NCI-H2171 (cell line): Measurements from ENCODE around the gene STEEP1.
"Not testable (repeated sequence)": the region's sequence is repeated elsewhere in the genome, so short reads cannot be mapped to it uniquely, and the experiment has no call there.

ENCODE experiments used
- DNase-seq: peaks from one replicate; lab custom pipeline; 2025; lab: John Stamatoyannopoulos, UW

Gene STEEP1

DNA sequence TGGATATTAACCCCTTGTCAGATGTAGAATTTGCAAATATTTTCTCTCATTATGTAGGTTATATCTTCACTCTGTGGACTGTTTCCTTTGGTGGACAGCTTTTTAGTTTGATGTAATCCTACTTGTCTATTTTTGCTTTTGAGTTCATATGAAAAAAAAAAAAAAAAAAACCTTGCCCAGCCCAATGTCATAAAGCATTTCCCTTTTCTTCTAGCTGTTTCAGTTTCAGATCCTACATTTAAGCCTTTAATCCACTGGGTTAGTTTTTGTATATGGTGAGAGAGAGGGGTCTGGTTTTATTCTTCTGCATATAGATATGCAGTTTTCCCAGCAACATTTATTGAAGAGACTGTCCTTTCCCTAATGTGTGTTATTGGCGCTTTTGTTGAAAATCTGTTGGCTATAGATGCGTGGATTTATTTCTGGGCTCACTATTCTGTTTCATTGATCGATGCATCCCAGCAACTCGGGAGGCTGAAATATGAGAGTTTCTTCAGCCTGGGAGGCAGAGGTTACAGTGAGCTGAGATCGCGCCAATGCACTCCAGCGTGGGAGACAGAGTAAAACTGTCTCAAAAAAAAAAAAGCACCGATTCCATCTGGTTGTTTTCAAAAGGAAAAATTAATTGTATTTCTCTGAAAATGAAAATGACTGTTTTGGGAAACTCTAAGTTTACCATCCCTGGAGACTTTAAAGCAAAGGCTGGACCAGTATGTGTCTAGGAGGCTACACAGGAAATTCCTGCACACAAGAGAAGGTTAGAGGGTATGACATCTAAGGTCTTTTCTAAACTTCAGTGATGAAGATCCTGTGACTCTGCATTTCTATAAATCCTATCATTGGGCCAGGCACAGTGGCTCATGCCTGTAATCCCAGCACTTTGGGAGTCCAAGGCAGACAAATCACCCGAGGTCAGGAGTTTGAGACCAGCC is 35.6 kb downstream of the STEEP1 start:
- no peak for DNase-seq

DNA sequence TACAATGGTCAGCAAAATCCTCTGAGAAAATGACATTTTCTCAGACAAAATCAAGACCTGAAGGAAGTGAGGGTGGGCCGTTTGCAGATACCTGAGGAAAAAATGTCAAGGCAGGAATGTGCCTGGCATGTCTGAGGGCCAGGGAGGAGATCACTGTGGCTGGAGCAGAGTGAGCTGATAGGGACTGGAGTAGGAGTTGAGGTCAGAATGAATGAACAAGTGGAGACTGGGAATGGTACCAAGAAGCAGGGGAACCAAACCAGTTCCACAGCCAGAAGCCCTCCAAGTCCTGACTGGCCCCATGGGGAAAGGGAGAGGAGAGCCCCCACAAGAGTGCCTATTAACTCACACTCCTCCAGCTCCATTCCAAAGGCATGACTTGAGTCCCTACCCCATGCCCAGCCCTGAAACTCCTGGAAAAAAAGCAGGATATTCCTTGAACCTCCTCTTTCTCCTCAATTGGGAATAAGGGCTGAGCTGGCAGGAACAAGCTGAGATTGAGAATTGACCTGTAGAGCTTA is 41.5 kb downstream of the STEEP1 start:
- DNase-seq, result no peak

DNA sequence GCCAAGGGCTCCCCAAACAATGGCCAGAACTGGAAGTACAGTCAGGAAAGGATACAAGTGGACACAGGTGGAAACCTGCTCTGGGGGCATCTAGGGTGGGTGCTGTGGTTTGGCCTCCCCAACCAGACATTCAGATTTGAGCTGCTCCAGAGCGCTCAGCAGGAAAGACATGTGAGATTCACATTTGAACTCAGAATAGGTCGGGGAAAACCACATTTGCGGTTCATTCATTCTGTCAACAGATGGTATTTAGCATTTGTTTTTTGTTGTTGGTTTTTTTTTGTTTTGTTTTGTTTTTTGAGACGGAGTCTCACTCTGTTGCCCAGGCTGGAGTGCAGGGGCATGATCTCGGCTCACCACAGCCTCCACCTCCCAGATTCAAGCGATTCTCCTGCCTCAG is 44.0 kb downstream of the STEEP1 start:
- no peak for DNase-seq

DNA sequence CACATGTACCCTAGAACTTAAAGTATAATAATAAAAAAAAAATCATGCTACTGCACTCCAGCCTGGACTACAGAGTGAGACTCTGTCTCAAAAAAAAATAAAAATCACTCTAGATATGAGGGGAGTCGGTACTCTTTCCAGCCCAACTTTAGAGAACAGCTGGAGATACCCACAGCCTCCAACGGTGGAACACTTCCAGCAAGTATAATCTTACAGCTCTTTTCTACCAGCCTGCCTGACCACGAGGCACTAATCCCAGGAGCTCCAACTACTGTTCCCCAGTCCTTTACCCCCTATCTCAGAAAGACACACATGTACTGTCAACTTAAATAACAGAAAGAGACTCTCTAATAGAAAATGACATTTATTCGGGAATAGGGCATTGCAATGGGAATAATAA is 46.8 kb downstream of the STEEP1 start:
- DNase-seq, result no peak

DNA sequence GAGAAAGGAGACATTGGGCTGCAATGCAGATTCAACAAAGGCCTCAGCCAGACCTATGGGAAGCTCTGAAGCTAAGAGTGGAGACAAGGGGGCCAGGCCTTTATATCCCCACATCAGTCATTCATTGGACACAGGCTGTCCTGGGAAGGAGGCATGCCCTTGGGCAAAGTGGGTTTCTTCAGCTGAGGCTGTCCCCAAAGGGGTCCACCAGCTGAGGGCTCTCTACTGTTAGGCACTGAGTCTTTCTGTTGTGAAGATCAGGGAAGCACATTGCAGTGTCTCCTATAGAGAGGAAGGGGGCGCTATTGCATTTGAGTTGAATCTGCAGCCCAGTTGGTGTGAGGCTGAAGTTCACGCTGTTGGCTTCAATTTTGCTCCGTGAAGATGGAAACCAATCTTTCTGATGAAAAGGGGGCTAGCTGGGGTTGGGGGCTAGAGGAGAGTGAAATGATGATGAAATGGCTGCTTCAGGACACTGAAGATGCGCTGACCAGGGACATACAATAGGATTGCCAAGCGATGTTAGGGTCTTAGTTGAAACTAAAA is 49.0 kb downstream of the STEEP1 start:
- no peak for DNase-seq

DNA sequence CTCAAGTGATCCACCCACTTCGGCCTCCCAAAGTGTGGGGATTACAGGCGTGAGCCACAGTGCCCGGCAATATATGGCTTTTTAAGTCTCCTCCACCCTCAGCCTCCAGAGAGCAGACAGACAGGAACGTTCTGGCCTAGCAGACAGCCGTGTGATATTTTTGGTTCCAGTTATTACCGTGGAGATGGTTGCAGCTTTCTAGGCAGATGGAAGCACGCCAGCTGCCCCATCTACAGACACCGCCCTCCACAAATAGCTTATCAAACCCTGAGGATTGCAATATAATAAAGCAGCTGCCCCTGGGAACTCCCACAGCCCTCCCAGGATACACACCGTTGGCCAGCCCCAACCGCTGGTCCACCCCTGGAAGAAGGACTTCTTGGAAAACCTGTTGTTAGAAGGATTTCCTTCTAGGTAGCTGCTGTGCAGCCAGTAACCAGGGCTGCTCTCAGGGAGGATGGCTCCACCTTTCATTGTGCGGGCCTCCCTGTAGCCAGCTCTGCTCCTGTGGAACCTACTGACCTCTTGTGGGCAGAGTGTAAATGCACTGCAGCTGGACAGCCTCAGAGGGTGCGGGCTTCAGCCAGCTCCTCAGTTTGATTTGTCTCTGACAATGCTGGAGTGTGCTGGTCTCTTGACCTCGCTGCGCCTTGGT is 52.9 kb downstream of the STEEP1 start:
- DNase-seq, result peak; percentile 9

DNA sequence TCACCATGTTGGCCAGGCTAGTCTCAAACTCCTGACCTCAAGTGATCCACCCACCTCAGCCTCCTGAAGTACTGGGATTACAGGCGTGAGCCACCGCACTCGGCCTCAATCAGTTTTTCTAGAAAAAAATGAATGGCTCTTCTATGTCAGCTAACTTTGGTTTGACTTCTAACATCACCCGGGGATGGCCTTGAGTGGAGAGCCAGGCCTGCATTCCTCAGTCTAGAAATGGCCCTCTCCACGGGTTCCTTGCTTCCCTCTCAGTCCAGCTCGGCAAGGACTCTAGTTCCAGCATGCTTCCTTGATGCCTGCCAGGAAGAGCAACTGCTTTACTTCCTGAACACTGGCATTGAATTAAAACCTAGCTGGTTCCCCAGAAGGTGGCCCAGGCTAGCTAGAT is 58.0 kb downstream of the STEEP1 start:
- DNase-seq, result no peak

DNA sequence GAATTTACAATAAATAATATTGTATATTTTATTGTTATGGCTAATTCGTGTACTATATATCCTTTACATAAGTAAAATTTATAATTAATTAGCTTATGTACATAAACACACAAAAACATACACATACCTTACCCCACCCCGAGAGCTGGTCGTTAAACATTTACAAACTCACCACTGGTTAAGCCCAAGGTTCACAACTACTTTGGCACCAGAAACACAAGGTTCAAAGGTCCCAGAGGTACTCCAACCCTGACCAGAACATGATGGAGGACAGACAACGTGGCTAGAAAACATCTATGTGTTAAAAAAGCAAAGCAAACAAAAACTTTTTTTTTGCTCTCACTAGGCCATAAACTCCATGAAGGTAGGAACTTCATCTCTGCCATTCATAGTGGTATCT is 59.3 kb downstream of the STEEP1 start:
- no peak for DNase-seq

DNA sequence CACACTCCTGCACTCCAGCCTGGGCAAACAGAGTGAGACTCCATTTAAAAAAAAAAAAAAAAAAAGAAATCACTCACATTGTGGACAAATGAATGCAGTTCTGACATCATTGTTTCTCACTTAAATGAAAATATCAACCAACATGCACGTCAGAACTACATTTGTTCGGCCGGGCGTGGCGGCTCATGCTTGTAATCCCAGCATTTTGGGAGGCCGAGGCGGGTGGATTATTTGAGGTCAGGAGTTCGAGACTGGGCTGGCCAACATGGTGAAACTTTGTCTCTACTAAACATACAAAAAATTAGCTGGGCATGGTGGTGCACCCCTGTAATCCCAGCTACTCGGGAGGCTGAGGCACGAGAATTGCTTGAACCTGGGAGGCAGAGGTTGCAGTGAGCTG is 60.1 kb downstream of the STEEP1 start:
- DNase-seq, result not testable (repeated sequence)

DNA sequence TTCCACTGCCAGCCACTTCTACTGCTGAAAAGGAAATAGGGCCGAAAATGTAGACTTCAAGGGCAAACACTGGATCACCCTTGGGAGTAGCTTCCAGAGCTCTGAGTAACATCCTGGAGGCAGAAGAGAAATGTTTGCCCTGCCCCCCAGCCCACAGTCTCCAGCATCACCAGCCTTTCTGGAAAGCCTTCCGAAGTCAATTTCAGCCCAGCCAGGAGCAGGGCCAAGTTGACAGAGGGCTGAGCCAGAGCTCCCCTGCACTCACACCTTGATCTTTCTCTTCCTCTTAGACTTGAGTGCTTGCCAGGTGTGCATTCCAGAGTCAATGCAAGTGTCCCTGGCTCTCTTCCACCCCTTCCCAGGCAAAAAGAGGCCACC is 61.7 kb downstream of the STEEP1 start:
- DNase-seq, result no peak

DNA sequence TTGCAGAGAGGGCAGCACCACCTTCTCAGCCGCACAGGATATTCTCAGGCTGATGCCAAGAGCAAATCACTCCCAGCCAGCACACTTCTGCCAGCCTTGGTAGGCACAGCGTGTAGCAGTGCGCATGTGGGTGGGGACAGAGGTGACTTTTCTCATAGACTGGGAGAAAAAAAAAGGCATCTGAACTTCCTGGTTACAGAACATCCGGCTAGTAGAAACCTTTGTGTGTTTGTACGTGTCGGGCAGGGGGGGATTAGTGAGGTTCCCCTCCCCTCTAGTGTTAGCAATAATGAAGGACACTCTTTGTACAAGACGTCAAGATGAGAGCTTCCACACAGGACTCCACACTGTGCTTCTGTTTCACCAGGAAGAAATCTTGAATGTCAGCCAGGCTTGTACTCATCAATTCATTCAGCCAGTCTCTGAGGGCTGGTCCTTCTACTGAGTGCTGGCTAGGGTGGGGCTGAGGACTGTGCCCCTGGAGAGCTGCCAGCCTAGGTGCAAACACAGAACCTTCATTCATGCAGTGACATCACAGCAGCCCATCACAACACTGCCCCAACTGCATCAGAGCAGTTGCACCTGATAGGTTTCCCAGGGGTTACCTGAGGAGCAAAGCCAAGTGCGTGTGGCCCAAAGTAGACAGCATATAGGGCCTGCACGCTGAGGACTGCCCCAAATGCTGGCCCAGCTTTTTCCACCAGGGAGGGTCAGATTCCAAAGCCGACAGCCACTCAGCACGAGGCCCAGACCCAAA is 62.3 kb downstream of the STEEP1 start:
- no peak for DNase-seq

DNA sequence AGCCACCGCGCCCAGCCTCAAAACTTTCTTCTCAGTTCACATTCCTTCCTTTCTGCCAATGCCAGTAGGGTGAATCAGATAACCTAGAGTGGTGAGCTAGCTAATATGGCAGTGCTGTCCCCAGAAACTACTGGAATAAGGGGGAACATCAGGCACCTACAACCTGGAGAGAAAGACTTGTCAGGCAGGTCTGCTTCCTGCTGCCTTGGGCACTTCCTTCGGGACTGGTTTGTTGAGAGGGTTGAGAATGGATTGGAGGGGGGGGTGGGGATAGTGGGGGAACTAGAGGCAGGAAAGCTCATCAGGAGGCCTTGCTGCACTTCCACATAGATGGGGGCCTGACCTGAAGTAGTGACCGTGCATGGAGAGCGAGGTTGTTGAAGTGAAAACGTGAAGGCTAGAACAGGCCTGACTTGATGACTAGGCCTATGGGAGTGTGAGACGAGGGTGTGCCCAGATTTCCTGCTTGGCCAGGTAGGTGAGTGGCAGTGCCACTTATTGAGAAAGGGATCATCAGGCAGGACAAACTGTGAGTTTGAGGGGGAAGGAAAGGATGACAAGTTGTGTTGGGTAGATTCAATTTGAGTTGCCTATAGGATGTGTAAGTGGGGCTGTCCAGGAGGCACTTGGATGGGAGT is 63.6 kb downstream of the STEEP1 start:
- DNase-seq, result no peak

DNA sequence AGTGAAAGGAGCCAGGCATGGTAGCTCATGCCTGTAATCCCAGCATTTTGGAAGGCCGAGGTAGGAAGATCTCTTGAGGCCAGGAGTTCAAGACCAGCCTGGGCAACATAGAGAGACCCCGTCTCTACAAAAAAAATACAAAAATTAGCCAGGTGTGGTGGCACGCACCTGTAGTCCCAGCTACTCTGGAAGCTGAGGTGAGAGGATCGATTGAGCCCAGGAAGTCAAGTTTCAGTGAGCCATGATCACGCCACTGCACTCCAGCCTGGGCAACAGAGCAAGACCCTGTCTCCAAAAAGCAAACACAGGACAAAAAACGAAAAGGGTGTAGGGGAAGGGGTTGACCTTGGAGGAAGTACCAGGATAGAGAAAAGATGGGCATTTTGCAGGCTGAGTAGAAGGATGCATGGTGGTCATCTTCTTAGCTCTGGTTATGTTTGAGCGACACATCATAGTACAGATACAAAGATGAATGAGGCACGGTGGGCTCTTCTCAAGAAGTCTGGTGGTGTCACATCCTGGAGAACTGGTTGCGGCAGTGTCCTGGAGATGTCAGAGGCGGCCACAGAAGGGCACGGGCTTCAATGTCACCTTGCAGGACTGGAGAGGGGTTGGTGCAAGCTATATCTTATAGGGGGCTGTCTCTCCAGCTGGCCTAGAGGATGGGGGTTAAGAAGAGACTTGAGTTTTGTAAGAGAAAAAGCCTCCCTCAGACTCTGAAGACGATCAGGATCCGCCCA is 65.0 kb downstream of the STEEP1 start:
- no peak for DNase-seq

DNA sequence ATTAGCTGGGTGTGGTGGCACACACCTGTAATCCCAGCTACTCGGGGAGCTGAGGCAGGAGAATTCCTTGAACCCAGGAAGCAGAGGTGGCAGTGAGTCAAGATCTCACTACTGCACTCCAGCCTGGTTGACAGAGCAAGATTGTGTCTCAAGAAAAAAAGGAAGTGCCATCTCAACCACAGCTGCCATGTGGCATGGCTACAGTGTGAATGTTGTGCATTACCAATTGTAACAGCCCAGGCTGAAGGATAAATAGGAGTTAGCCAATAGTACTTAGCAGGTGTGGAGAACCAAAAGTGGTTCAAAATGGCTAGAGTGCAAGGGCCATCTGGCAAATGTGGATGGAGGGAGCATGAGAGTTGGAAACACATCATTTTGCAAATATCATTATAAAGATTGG is 68.0 kb downstream of the STEEP1 start:
- no peak for DNase-seq

DNA sequence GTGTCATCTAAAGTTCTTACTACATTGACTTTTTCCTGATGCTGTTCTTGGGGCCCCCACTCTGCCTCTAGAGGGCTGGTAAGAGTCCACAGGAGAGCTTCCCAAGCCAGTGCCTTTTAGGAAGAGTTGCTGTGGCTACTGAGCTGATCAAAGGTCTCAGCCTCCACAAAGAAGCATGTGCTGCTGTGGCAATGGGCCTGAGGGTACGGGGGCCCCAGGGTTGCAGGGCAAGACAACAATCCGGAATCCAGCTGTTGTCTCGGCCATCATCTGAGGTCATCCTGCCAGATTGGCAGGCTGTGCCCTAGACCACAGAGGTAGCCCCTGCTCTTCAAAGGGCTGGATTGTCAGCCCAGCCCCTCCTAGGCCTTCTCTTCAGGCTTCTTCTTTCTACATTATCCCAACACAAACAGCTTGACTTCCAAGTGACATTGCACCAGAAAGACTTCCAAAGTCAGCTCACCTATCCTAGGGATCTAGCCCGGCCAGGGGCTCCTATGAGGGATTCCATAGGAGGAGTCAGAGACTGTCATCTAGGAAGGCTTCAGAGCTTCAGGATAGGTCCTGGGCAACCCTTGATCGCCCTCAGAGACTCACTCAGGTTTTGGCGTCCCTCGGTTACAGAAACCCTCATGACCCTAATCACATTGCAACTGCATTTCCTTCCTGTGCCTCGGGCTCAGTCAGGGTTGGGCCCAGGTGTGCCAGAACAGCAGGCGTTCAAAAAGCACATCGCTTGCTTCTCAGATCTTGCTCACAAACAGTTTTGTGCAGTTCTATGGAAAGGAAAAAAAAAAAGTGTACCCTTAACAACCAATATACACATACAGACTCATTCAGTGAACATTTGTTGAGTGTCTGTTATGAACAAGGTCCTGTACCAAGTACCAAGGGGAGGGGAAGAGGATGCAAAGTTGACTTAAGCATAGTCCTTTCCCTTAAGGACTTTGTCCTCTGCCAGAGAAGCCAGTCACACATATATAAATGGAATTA is 69.2 kb downstream of the STEEP1 start:
- no peak for DNase-seq

DNA sequence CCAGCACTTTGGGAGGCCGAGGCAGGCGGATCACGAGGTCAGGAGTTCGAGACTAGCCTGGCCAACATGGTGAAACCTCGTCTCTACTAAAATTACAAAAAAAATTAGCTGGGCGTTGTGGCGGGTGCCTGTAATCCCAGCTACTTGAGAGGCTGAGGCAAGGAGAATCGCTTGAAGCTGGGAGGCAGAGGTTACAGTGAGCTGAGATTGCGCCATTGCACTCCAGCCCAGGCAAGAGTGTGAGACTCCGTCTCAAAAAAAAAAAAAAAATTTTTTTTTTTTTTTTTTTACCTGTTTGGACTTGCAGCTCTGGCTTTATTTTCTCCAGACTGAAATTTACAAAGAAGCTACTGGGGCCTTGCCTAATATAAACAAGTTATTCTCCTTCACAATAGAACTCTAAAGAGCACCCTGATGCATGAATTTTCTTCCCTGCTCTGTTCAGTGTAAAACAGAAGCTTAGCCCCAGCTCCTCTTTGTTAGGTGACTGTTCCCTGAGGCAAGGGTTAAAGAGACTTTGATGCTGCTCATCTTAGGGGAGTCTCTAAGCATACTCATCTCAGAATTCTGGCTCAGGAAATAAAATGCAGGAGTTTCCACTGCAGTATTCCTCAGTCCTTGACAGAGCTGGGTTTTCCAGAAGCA is 71.2 kb downstream of the STEEP1 start:
- DNase-seq, result not testable (repeated sequence)

DNA sequence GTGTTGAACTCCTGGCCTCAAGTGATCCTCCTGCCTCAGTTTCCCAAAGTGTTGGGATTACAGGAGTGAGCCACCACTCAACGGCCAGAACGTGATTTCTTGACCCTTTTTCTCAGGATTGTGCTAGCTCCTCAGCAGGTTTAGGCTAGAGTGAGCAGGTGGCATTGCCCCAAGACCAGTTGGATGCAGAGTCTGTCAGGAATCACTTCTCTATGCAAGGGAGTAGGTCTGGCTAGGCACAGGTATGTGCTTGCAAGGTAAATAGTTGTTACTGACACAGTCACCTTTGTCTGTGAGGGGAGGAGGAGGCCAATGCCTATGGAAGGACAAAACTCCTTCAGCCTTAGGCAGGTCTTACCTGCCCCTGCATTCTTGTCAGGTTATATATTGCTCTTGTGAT is 72.7 kb downstream of the STEEP1 start:
- DNase-seq, result no peak

DNA sequence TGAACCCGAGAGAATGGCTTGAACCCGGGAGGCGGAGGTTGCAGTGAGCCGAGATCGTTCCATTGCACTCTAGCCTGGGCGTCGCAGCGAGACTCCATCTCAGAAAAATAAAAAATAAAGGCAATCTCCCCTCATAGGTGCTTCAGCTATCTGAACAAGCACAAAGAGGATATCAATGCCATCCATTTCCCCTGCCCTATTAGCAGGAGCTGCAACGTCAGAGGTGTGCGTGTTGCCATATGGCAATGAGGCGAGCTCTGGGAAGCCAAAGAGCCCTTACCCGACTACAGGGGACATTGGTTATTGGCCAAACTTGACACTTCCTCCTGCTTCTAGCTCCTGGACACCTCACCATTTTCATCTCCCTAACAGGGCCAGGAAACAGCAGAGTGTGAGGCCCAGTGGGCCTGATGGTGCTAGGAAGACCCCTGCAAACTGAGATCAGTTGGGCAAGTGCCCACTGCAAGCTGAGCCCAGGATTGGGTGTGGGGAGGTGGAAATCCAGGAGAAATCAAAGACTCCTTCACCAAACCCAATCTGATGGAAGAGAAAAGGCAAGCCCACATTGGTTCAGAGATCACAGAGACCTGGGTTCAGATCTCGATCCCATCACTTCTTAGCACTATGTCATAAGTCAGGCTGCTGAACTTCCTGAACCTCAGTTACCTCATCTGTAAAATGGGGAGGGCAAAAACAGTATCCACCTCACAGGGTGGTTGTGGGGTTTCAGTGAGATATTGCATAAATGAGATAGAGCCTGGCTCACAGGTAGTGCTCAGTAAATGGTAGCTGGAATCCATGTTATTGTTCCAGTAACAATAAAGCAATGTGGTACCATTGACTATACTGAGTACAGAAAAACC is 75.8 kb downstream of the STEEP1 start:
- DNase-seq, result no peak
